GM12891 (cell line): ENCODE data around the gene ZKSCAN5.

Experiments used
- POLR2A ChIP-seq: IDR thresholded peaks from 2 replicates; pipeline ENCODE4 v1.6.1; 2011; ENCODE audit warnings: low read depth, low read length, control low read depth
- TAF1 ChIP-seq: IDR thresholded peaks from 2 replicates; pipeline ENCODE4 v1.6.1; 2011; ENCODE audit warnings: low read depth, low read length, control low read depth

- TF ChIP-seq POLR2A (no peak), TAF1 (no peak)
These were observed 50.5 kb downstream of the ZKSCAN5 start for GRCh38 chr7:99554939-99555338.
